ENCODE results near the gene PLBD1. TPM values are rescaled to one million over a fixed set of nuclear protein-coding genes. Genes with fewer than 3 reads are reported as not detected.

Gene PLBD1
- total RNA-seq, 1 donor from 2014 or later, result 14.2 TPM

GRCh38 chr12:14514946-14515345 is 52.7 kb downstream of the PLBD1 start:
- no peak overlapping the region for H3K4me3 ChIP-seq (ENCODE audit: low read depth, low read length)
- TF ChIP-seq, protein P1, sequence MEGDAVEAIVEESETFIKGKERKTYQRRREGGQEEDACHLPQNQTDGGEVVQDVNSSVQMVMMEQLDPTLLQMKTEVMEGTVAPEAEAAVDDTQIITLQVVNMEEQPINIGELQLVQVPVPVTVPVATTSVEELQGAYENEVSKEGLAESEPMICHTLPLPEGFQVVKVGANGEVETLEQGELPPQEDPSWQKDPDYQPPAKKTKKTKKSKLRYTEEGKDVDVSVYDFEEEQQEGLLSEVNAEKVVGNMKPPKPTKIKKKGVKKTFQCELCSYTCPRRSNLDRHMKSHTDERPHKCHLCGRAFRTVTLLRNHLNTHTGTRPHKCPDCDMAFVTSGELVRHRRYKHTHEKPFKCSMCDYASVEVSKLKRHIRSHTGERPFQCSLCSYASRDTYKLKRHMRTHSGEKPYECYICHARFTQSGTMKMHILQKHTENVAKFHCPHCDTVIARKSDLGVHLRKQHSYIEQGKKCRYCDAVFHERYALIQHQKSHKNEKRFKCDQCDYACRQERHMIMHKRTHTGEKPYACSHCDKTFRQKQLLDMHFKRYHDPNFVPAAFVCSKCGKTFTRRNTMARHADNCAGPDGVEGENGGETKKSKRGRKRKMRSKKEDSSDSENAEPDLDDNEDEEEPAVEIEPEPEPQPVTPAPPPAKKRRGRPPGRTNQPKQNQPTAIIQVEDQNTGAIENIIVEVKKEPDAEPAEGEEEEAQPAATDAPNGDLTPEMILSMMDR (conservative IDR thresholded peaks at IDR 0.05; ENCODE audit: low read depth, low read length), result no peak
- peak; percentile 10 for DNase-seq (ENCODE audit: low read depth)

DNA sequence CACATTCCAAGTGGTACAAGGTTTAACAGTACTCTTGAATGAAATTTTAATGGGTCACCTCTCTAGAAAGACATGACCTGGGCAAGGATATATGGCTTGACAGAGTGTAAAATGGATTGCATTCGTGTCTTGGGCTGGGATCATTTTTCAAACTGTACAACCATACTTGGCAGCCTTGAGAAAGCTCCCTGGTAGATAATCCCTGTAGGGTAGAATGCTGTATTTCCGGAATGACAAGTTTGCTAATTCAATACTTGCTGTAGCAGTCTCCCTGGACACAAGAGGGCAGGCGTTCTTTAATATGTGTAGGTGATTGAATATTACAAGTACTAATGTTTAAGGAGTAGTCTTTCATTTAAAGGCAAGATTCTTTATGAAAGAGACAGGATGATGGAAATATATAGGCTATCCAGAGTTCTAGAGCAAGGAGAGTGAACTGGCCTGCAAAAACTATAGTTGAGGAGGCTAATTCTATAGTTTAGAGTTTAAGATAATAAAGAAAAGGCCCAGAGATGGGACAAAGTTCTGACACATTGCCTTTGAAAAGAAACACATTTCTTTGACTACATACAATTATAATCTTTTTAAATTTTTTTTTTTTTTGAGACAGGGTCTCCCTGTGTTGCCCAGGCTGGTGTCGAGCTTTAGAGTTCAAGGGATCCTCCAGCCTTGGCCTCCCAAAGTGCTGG is 53.4 kb downstream of the PLBD1 start:
- TF ChIP-seq, protein P1 (conservative IDR thresholded peaks at IDR 0.05; ENCODE audit: low read depth, low read length), result peak; percentile 73
- DNase-seq (ENCODE audit: low read depth), result peak; percentile 6
- H3K4me3 ChIP-seq (ENCODE audit: low read depth, low read length), result no peak overlapping the region

GRCh38 chr12:14510574-14510973 is 57.1 kb downstream of the PLBD1 start:
- no peak for DNase-seq (ENCODE audit: low read depth)
- TF ChIP-seq, protein P1 (conservative IDR thresholded peaks at IDR 0.05; ENCODE audit: low read depth, low read length), result no peak
- H3K4me3 ChIP-seq (ENCODE audit: low read depth, low read length), result no peak overlapping the region

GRCh38 chr12:14505626-14506596 is 61.8 kb downstream of the PLBD1 start:
- TF ChIP-seq, protein P1 (conservative IDR thresholded peaks at IDR 0.05; ENCODE audit: low read depth, low read length), result no peak
- no peak for DNase-seq (ENCODE audit: low read depth)
- H3K4me3 ChIP-seq (ENCODE audit: low read depth, low read length), result no peak overlapping the region

DNA sequence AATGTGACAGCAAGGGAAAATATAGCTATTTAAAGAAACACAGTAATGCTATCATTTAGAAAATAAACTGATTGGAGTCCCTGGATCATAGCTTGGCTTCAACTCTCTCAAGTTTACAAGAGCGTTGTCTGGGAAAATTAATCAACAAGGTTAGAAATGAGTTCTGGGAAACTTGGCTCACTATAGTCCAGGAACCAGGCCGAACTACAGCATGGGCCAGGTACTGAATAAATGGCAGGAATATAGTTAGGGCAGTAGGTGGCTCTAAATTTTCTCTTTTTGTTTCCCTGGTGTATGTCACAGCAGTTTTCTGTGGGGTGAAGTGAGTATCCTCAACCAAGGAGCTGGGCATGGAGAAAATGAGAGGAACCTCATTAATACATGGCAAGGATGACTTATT is 72.4 kb downstream of the PLBD1 start:
- TF ChIP-seq, protein P1 (conservative IDR thresholded peaks at IDR 0.05; ENCODE audit: low read depth, low read length), result no peak
- no peak for DNase-seq (ENCODE audit: low read depth)
- H3K4me3 ChIP-seq (ENCODE audit: low read depth, low read length), result no peak overlapping the region

- TF ChIP-seq, protein P1 (conservative IDR thresholded peaks at IDR 0.05; ENCODE audit: low read depth, low read length), result no peak
- no peak for DNase-seq (ENCODE audit: low read depth)
- H3K4me3 ChIP-seq (ENCODE audit: low read depth, low read length), result no peak overlapping the region
Observed at GRCh38 chr12:14482886-14483285, 84.8 kb downstream of the PLBD1 start.

All from epithelial cell of proximal tubule (primary cell).